CD4-positive, alpha-beta T cell treated with Interleukin-17A for 4 hours (primary cell): ENCODE measurements around the gene NUP37.
A peak's percentile ranks its signal among the peaks of the same experiment; 100 is the strongest.
"Not testable (repeated sequence)": the region's sequence is repeated elsewhere in the genome, so short reads cannot be mapped to it uniquely, and the experiment has no call there.

Experiments used
- DNase-seq: peaks from one replicate; pipeline ENCODE4 v3.0.0-alpha.2; 2020; ENCODE audit warnings: mixed read lengths

NUP37 gene, protein sequence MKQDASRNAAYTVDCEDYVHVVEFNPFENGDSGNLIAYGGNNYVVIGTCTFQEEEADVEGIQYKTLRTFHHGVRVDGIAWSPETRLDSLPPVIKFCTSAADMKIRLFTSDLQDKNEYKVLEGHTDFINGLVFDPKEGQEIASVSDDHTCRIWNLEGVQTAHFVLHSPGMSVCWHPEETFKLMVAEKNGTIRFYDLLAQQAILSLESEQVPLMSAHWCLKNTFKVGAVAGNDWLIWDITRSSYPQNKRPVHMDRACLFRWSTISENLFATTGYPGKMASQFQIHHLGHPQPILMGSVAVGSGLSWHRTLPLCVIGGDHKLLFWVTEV

GRCh38 chr12:102119674-102120563, at the start of gene NUP37, which contains the start of gene PARPBP:
Gene NUP37 (minus strand): TSS chr12:102120114. CDS start chr12:102118518, 1,596 bp downstream.
Gene PARPBP (plus strand): TSS chr12:102120183. CDS start chr12:102123889, 3,706 bp downstream.
- DNase-seq, result peak; percentile 90

DNA sequence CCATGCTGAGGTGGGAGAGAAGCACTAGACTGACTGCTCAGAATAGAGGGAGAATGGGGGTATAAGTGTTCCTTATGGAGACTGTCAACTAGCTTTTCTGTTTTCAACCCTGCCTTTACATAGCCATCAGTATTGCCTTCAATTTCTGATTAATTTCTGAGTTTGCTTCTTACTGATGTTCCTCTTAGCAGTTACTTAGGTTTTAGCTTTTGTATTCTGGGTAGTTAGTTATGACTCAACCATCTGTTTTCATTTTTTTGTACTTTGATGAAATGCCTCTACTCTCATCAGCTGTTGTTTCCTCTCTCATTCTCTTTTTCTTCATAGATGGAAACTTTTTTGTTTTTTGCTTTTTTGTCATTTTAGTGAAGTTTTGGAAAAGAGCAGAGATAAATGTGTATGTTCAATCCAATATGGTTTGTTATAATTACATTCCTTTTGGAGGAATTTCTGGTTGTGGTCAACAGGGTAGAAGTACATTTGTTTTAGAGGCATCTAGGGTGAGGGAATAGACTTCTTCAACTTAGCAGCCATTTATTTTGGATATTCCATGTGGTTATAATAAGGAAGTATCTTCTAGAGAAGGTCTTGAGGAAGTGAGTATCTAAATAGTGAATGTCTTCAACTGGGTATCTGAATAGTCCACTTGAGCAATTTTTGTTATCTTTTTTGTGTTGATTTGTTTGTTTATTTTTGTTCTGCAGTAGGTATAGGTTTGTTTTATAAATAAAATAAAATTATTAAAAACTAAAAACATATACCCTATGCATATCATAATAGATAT, 48.1 kb upstream of the NUP37 start:
- no peak for DNase-seq

GRCh38 chr12:102163383-102163782, 43.5 kb upstream of the NUP37 start:
- DNase-seq, result no peak

DNA sequence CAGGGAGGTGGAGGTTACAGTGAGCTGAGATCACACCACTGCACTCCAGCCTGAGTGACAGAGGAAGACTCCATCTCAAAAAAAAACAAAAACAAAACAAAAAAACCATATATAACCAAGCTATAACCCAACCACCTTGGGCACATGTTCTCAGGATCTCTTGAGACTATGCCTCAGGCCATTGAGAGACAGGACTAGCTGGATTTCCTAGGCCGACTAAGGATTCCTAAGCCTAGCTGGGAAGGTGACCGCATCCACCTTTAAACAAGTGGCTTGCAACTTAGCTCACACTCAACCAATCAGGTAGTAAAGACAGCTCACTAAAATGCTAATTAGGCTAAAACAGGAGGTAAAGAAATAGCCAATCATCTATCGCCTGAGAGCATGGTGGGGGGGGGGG, 35.3 kb upstream of the NUP37 start:
- not testable (repeated sequence) for DNase-seq

DNA sequence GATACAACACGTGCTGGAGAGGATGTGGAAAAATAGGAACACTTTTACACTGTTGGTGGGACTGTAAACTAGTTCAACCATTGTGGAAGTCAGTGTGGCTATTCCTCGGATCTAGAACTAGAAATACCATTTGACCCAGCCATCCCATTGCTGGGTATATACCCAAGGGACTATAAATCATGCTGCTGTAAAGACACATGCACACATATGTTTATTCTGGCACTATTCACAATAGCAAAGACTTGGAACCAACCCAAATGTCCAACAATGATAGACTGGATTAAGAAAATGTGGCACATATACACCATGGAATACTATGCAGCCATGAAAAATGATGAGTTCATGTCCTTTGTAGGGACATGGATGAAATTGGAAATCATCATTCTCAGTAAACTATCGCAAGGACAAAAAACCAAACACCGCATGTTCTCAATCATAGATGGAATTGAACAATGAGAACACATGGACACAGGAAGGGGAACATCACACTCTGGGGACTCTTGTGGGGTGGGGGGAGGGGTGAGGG, 27.2 kb upstream of the NUP37 start:
- DNase-seq, result not testable (repeated sequence)

DNA sequence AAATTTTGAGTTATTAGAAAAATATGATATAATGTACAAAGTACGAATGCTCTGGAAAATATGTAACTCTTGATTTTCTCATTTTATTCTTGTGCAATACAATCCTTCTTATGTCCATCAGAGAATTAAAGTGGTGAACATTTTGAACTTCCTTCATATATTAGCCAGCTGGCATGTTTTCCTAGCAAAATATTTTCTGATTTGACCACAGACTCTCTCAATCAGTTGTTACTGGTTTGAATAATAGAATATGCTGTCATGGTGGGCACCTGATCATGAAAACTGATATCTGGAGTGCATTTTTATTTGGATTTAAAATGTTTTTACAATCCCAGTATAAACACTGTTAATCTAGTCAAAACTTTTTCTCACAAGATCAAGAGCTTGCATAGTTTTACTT, 24.3 kb upstream of the NUP37 start:
- DNase-seq, result no peak

DNA sequence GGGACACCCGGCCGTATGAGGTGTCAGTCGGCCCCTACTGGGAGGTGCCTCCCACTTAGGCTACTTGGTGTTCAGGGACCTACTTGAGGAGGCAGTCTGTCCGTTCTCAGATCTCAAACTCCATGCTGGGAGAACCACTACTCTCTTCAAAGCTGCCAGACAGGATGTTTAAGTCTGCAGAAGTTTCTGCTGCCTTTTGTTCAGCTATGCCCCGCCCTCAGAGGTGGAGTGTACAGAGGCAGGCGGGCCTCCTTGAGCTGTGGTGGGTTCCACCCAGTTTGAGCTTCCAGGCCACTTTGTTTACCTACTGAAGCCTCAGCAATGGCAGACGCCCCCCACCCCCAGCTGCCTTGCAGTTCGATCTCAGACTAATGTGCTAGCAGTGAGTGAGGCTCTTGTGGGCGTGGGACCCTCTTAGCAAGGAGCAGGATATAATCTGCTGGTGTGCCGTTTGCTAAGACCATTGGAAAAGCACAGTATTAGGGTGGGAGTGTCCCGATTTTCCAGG, 23.0 kb upstream of the NUP37 start:
- DNase-seq, result peak; percentile 33

GRCh38 chr12:102137619-102138018, 17.7 kb upstream of the NUP37 start:
- DNase-seq, result not testable (repeated sequence)

DNA sequence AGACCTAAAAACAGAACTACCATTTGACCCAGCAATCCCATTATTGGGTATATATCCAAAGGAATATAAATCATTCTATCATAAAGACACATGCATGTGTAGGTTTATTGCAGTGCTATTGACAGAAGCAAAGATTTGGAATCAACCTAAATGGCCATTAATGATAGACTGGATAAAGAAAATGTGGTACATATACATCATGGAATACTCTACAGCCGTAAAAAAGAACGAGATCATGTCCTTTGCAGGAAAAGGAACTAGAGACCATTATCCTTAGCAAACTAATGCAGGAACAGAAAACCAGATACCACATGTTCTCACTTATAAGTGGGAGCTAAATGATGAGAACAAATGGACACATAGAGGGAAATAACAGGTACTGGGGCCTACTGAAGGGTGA, 11.5 kb upstream of the NUP37 start:
- DNase-seq, result not testable (repeated sequence)

GRCh38 chr12:102130720-102131119, 10.8 kb upstream of the NUP37 start:
- not testable (repeated sequence) for DNase-seq

DNA sequence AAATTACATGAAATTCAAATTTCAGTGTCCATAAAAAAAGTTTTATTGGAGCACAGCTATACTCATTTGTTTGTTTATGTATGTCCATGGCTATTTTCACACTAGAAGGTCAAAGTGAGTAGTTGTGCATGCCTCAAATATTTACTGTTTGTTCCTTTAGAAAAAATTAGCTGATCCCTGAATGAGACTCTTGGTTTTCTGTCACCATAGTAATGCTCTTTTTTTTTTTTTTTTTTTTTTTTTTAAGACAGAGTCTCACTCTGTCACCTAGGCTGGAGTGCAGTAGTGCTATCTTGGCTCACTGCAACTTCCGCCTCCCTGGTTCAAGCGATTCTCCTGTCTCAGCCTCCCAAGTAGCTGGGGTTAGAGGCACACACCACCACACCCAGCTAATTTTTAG, 1.4 kb upstream of the NUP37 start:
- DNase-seq, result not testable (repeated sequence)

DNA sequence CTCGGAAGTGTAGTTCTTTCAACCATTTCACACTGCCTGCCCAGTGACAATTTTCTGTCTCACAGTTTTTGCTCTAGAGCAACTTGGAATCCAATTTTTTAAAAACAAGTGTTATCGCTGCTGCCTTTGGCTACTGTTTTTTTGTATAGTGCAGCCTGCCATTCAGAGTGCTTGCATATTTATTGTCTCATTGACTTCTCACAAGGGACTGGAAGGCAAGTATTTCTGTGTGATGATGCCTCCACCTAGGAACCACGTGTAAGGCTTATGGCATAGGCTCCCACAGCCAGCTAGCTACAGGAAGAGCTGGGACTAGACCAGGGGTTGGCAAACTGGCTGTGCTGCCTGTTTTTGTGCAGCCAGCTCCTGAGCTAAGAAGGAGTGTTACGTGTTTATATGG, 972 bp upstream of the NUP37 start:
- DNase-seq, result no peak

DNA sequence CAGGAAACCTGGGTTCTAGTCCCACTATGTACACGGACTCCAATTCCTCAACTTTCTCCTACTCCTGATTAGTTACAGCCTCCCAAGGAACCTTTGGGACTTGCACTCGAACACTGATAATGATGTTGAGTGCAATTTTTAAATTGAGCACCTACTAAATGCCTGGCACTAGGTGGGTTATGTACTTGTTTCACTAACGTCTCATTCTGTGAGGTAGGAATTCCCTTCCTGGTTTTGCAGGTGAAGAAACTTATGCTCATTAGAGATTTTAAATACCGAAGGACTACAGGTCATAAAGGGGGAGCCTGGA, 605 bp upstream of the NUP37 start:
- no peak for DNase-seq

- DNase-seq, result no peak
Measured at GRCh38 chr12:102118874-102119273, 1.0 kb downstream of the NUP37 start.

GRCh38 chr12:102116392-102116791, 3.5 kb downstream of the NUP37 start:
- DNase-seq, result no peak

GRCh38 chr12:102114212-102114611, 5.7 kb downstream of the NUP37 start:
- no peak for DNase-seq

GRCh38 chr12:102110782-102111181, 9.1 kb downstream of the NUP37 start:
- DNase-seq, result no peak

- DNase-seq, result no peak
Measured at GRCh38 chr12:102107970-102108369, 11.9 kb downstream of the NUP37 start.

- DNase-seq, result no peak
Measured at GRCh38 chr12:102106905-102107304, 13.0 kb downstream of the NUP37 start.

- DNase-seq, result no peak
Measured at GRCh38 chr12:102096855-102097254, 23.1 kb downstream of the NUP37 start.

GRCh38 chr12:102095677-102096263, 24.1 kb downstream of the NUP37 start:
- DNase-seq, result no peak

DNA sequence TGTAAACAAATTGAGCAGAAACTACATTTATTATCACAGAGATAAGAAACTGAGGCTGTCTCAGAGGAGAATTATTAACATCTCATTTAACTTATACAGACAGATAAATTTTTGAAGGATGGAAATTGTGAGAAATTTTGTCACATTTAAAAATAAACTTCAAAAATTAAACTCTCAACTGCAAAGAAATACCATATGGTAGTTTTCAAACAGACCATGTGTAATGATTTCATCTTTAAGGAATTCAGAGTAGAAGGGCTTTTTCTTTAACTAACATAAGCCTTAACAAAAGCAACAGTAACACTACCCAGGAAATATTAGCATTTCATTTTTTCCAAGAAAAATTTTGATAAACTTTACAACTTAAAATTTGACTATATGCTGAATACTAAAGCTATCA, 26.6 kb downstream of the NUP37 start:
- no peak for DNase-seq
